GM12878 (cell line): Measurements from ENCODE around the gene SSX2IP. TPM values are rescaled to one million over a fixed set of nuclear protein-coding genes. Genes with fewer than 3 reads are reported as not detected.

Source experiments
- ATAC-seq: fragments of 200-7000 bp; cut with Tn5 transposase; 3 replicates; pipeline ENCODE4 v1.9.1; 2020; ENCODE audit warnings: mild to moderate bottlenecking, moderate library complexity
- BruUV-seq: library from RNA; stranded (reverse); fragments of 400-500 nt; replicated peaks from 2 replicates; lab custom pipeline; 2021; lab: Mats Ljungman, UMichigan
- CTCF ChIA-PET: fragments of 300-600 bp; sonication (Branson Sonifier 250); formaldehyde crosslinking; extraction: SDS; loops from one replicate; lab custom pipeline; 2021; ENCODE audit warnings: inconsistent platforms; lab: Yijun Ruan, JAX
- POLR2A ChIA-PET: fragments of 350-600 bp; formaldehyde crosslinking; extraction: SDS; loops from one replicate; lab custom pipeline; 2021; ENCODE audit warnings: inconsistent platforms; lab: Charles Lee
- RAD21 ChIA-PET: fragments of 300-600 bp; sonication (Branson Sonifier 250); formaldehyde crosslinking; loops from one replicate; lab custom pipeline; 2023; ENCODE audit warnings: antibody characterized with exemption; ENCODE audit not compliant: unreplicated experiment; lab: Charles Lee
- SMC1A ChIA-PET: fragments of 300-600 bp; sonication (Branson Sonifier 250); formaldehyde crosslinking; loops from one replicate; lab custom pipeline; 2023; ENCODE audit not compliant: unreplicated experiment, uncharacterized antibody; lab: Charles Lee
- DNase-seq: peaks from one replicate; pipeline ENCODE4 v3.0.0-alpha.2; 2011; ENCODE audit warnings: low read depth, low spot score
- FAIRE-seq: peaks from 3 replicates; lab custom pipeline; 2011; peaks lifted over from hg19 to GRCh38; lab: Jason Lieb, UNC
- H2AFZ ChIP-seq: 2 replicates; pipeline ENCODE4 v1.6.0; 2011; ENCODE audit warnings: low read depth, low read length, control low read depth; ENCODE audit not compliant: control insufficient read depth
- H3K27ac ChIP-seq: 2 replicates; pipeline ENCODE4 v1.5.1; 2011; ENCODE audit warnings: control low read depth; ENCODE audit not compliant: control insufficient read depth, insufficient read depth
- H3K27me3 ChIP-seq, 2 experiments: replicated peaks in 1 of 2; 2 replicates each; pipeline versions ENCODE4 v1.6.0 to v1.6.1; 2011; ENCODE audit warnings: low read length in 1 of 2; ENCODE audit not compliant: control insufficient read depth in 2 of 2, insufficient read depth in 2 of 2
- H3K36me3 ChIP-seq, 2 experiments: 2 replicates each; pipeline ENCODE4 v1.5.1; 2011; ENCODE audit warnings: low read length in 1 of 2; ENCODE audit not compliant: control insufficient read depth in 2 of 2, insufficient read depth in 2 of 2
- H3K4me1 ChIP-seq: 2 replicates; pipeline ENCODE4 v1.6.1; 2011; ENCODE audit warnings: mild to moderate bottlenecking, low read length, moderate library complexity, mixed read lengths; ENCODE audit not compliant: control insufficient read depth, insufficient read depth
- H3K4me2 ChIP-seq: 2 replicates; pipeline ENCODE4 v1.6.0; 2011; ENCODE audit warnings: control low read depth; ENCODE audit not compliant: control insufficient read depth, insufficient read depth
- H3K4me3 ChIP-seq: fragments of 200-600 bp; sonication (generic); 2 replicates; pipeline ENCODE4 v1.5.1; 2016
- H3K79me2 ChIP-seq: 2 replicates; pipeline ENCODE4 v1.6.0; 2011; ENCODE audit warnings: low read length; ENCODE audit not compliant: control insufficient read depth, insufficient read depth
- H3K9ac ChIP-seq: 2 replicates; pipeline ENCODE4 v1.8.0; 2011; ENCODE audit warnings: low read length, control low read depth, mixed read lengths; ENCODE audit not compliant: control insufficient read depth, insufficient read depth
- H3K9me3 ChIP-seq: replicated peaks from 3 replicates; pipeline ENCODE4 v1.5.1; 2011; ENCODE audit warnings: mild to moderate bottlenecking, low read length; ENCODE audit not compliant: control insufficient read depth, insufficient read depth
- H4K20me1 ChIP-seq: 2 replicates; pipeline ENCODE4 v1.6.0; 2011; ENCODE audit not compliant: control insufficient read depth, insufficient read depth
- ATF7 ChIP-seq: fragments of 450-650 bp; IDR thresholded peaks from 2 replicates; pipeline ENCODE4 v1.6.1; 2016; ENCODE audit warnings: low read depth, mild to moderate bottlenecking
- BACH1 ChIP-seq: fragments of 450-650 bp; IDR thresholded peaks from 2 replicates; pipeline ENCODE4 v1.6.1; 2017; ENCODE audit warnings: mild to moderate bottlenecking, borderline replicate concordance
- BCLAF1 ChIP-seq: fragments of 450-650 bp; IDR thresholded peaks from 2 replicates; pipeline ENCODE4 v1.6.1; 2017; ENCODE audit warnings: antibody characterized with exemption, mild to moderate bottlenecking, moderate library complexity
- ESRRA ChIP-seq: IDR thresholded peaks from 2 replicates; pipeline ENCODE4 v1.6.1; 2012; ENCODE audit warnings: mild to moderate bottlenecking, low read length, improper control_type of control experiment
- IRF3 ChIP-seq: fragments of 450-650 bp; IDR thresholded peaks from 2 replicates; pipeline ENCODE4 v1.6.1; 2014; ENCODE audit warnings: mild to moderate bottlenecking
- IRF4 ChIP-seq: IDR thresholded peaks from 2 replicates; pipeline ENCODE4 v1.6.1; 2011; ENCODE audit warnings: low read depth, low read length
- NR2C1 ChIP-seq: fragments of 450-650 bp; IDR thresholded peaks from 2 replicates; pipeline ENCODE4 v1.6.1; 2017; ENCODE audit warnings: antibody characterized with exemption, mild to moderate bottlenecking, moderate library complexity
- PAX8 ChIP-seq: fragments of 450-650 bp; IDR thresholded peaks from 2 replicates; pipeline ENCODE4 v1.6.1; 2017; ENCODE audit warnings: mild to moderate bottlenecking, moderate library complexity
- RELA ChIP-seq: fragments of 450-650 bp; IDR thresholded peaks from 2 replicates; pipeline ENCODE4 v1.8.0; 2014; ENCODE audit warnings: borderline replicate concordance; ENCODE audit not compliant: partially characterized antibody
- SIN3A ChIP-seq: IDR thresholded peaks from 2 replicates; pipeline ENCODE4 v1.6.1; 2012; ENCODE audit warnings: low read depth, low read length, improper control_type of control experiment
- TAF1 ChIP-seq: IDR thresholded peaks from 2 replicates; pipeline ENCODE4 v1.6.1; 2011; ENCODE audit warnings: mild to moderate bottlenecking, low read depth, low read length, borderline replicate concordance
- TCF3 ChIP-seq: IDR thresholded peaks from 2 replicates; pipeline ENCODE4 v1.6.1; 2012; ENCODE audit warnings: low read depth, mild to moderate bottlenecking, low read length, borderline replicate concordance; ENCODE audit not compliant: insufficient read depth
- TCF7 ChIP-seq: IDR thresholded peaks from 2 replicates; pipeline ENCODE4 v1.6.1; 2014; ENCODE audit warnings: antibody characterized with exemption, borderline replicate concordance
- ZNF622 ChIP-seq: fragments of 450-650 bp; IDR thresholded peaks from 2 replicates; pipeline ENCODE4 v1.6.1; 2017; ENCODE audit warnings: mild to moderate bottlenecking, inconsistent platforms
- WGBS: methylation state at CpG from one replicate; pipeline ENCODE4 v1.1.6; 2016; ENCODE audit warnings: low lambda C conversion rate; ENCODE audit not compliant: insufficient replicate concordance, insufficient coverage; ENCODE audit errors: missing lambda C conversion rate; 5-methylcytosine and 5-hydroxymethylcytosine counted together
- in situ Hi-C: fragments of 300-500 bp; cut with MboI; formaldehyde crosslinking; loops from 9 replicates; pipeline ENCODE4 v1.14.3; 2018; ENCODE audit warnings: mixed read lengths
- intact Hi-C: fragments of 100-400 bp; cut with micrococcal nuclease; formaldehyde crosslinking; loops from one replicate; pipeline ENCODE4 v1.14.2; 2022; ENCODE audit not compliant: unreplicated experiment
- polyA plus RNA-seq, 11 experiments: library from polyadenylated mRNA; depleted of rRNA in 4 of 11; unstranded in 6 of 11; stranded (reverse) in 5 of 11; fragments of >200 nt; fragmentation: Nextera tagmentation in 4 of 11; fragmentation: Illumina TruSeq in 1 of 11; extraction: Ambion mirVana in 4 of 11; extraction: Trizol in 1 of 11; gene quantifications; 1 replicate in 1 of 11; 2 replicates in 10 of 11; pipeline versions ENCODE4 v1.2.1 to v1.2.3, GENCODE V29; 2011 to 2016; ENCODE audit warnings: inconsistent platforms in 2 of 11, missing spikeins in 2 of 11, low read depth in 1 of 11
- total RNA-seq, 4 experiments: library from RNA; depleted of rRNA in 3 of 4; stranded (reverse); fragments of >200 nt in 3 of 4; fragmentation: Illumina TruSeq in 1 of 4; extraction: Trizol in 1 of 4; gene quantifications; 2 replicates each; pipeline versions ENCODE4 v1.2.1 to v1.2.3, GENCODE V29; 2013 to 2021

SSX2IP gene
- total and polyA plus RNA-seq, 10 of the 15 experiments (the other 5 are each of a cell fraction or from before 2014, with no cell fraction given), result 3.3 to 14.0 (median 10.4) TPM

- H3K4me2 ChIP-seq, result no peak overlapping the region
- no peak overlapping the region for H3K4me3 ChIP-seq
- 81% methylated on average over 3 of the region's 3 CpGs for WGBS
- SMC1A ChIA-PET, result interaction anchor here (1.0 to 3.4 kb wide), 7 partner anchors 10 to 76 kb away, joined by 3 to 18 read pairs (median 3); no protein-coding TSS in a partner anchor
- no peak for ATAC-seq
- no peaks in the 10 kb centered on the region for H3K27me3 ChIP-seq
- H3K9ac ChIP-seq, result no peak overlapping the region
- no peaks in the 10 kb centered on the region for H3K36me3 ChIP-seq
- no peaks in the 10 kb centered on the region for H3K79me2 ChIP-seq
- RAD21 ChIA-PET, result interaction anchor here (0.9 to 1.6 kb wide), 4 partner anchors 11 to 41 kb away, joined by 3 to 5 read pairs (median 3); no protein-coding TSS in a partner anchor
- intact Hi-C loops (no loop called here), in situ Hi-C loops (no loop called here)
- POLR2A ChIA-PET, result interaction anchor here (1.1 to 2.5 kb wide), 3 partner anchors 10 to 41 kb away, joined by 3 to 15 read pairs (median 4); no protein-coding TSS in a partner anchor
- H4K20me1 ChIP-seq, result no peaks in the 10 kb centered on the region
- H3K9me3 ChIP-seq, result no peaks in the 10 kb centered on the region
- BruUV-seq, result no TSS peak
- H3K27ac ChIP-seq, result no peak overlapping the region
- no peaks in the 10 kb centered on the region for H3K4me1 ChIP-seq
- CTCF ChIA-PET, result interaction anchor here (0.8 to 2.0 kb wide), 6 partner anchors 12 to 108 kb away, joined by 3 to 9 read pairs (median 3); no protein-coding TSS in a partner anchor
- no peak overlapping the region for H2AFZ ChIP-seq
- no peak for DNase-seq
- FAIRE-seq, result no peak
- TF ChIP-seq NR2C1, result no peak
Observed at GRCh38 chr1:84674705-84675104, 15.6 kb downstream of the SSX2IP start.

- Histone ChIP-seq H3K27ac (no peak overlapping the region), H3K79me2 (no peaks in the 10 kb centered on the region), H3K36me3 (no peaks in the 10 kb centered on the region), H2AFZ (no peak overlapping the region), H3K9me3 (no peaks in the 10 kb centered on the region), H3K27me3 (no peaks in the 10 kb centered on the region), H3K4me2 (no peak overlapping the region), H3K4me1 (no peaks in the 10 kb centered on the region), H3K4me3 (no peak overlapping the region), H4K20me1 (no peaks in the 10 kb centered on the region), H3K9ac (no peak overlapping the region)
- DNase-seq, result no peak
- no peak for FAIRE-seq
- BruUV-seq, result no TSS peak
- ATAC-seq, result no peak
- ChIA-PET SMC1A (interaction anchor here (1.0 to 3.4 kb wide), 5 partner anchors 10 to 76 kb away, joined by 3 to 14 read pairs (median 3); no protein-coding TSS in a partner anchor), CTCF (interaction anchor here (0.8 to 2.0 kb wide), 6 partner anchors 12 to 109 kb away, joined by 3 to 9 read pairs (median 3); no protein-coding TSS in a partner anchor), RAD21 (interaction anchor here (1.2 to 1.6 kb wide), 4 partner anchors 10 to 50 kb away, joined by 3 to 5 read pairs (median 4); no protein-coding TSS in a partner anchor), POLR2A (interaction anchor here (1.1 to 2.5 kb wide), 3 partner anchors 10 to 41 kb away, joined by 3 to 15 read pairs (median 4); no protein-coding TSS in a partner anchor)
- in situ Hi-C loops (no loop called here), intact Hi-C loops (no loop called here)
- 100% methylated on average over 2 of the region's 2 CpGs for WGBS
- TF ChIP-seq NR2C1, result no peak
- TF ChIP-seq TCF3, result no peak
- TF ChIP-seq RELA, result no peak
- no peak for TF ChIP-seq SIN3A
- no peak for TF ChIP-seq TAF1
- TF ChIP-seq ZNF622, result no peak
- no peak for TF ChIP-seq TCF7
- no peak for TF ChIP-seq BCLAF1
- no peak for TF ChIP-seq ESRRA
- no peak for TF ChIP-seq IRF3
- no peak for TF ChIP-seq ATF7
- TF ChIP-seq BACH1, result no peak
- no peak for TF ChIP-seq PAX8
- TF ChIP-seq IRF4, result no peak
Observed at GRCh38 chr1:84674021-84674420, 16.2 kb downstream of the SSX2IP start.
